Astrocyte (in vitro differentiated cells and primary cell): ENCODE results near the gene PKD1.

ENCODE experiments used
- CTCF ChIP-seq: IDR thresholded peaks from 2 replicates; pipeline ENCODE4 v1.5.1; 2011; ENCODE audit warnings: low read depth, mild to moderate bottlenecking, inconsistent platforms, low read length, moderate library complexity; ENCODE audit not compliant: insufficient read depth
- EZH2 ChIP-seq: IDR thresholded peaks from 2 replicates; pipeline ENCODE4 v1.6.1; 2012; ENCODE audit warnings: mild to moderate bottlenecking, low read length, inconsistent platforms; ENCODE audit not compliant: insufficient read depth

DNA sequence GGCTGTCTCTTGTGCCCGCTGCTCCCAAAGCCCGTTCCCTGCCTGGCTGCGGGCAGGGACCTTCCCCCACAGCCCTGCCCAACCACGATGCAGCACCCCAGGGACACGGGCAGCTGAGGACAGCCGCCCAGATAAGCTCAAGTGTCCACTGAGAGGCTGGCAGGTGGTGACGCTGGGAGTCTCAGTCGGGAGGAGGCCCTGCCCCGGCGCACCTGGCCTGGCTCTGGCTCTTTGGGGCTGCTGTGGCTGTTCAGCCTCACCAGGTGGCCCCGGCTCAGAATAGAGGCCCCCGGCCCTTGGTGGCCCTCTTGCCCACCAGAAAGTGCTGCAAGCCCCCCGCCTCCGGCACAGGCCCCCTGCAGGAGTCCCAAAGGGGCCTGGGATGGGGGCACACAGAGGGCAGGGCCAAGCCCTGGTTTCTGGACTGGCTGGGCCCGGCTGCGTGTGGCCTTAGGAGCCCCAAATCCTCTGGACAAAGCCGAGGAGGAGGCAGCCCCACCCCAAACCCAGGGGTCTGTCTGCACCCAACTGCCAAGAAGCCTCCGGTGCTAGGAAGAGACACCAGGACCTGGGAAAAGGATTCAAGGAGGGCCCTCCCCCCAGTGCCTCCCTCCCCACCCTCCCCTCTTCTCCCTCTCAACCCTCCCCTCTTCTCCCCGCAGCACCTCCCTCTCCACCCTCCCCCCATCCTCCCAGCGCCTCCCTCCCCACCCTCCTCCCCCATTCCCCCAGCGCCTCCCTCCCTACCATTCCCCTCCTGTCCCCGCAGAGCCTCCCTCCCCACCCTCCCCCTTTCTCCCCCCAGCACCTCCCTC, 93.3 kb downstream of the PKD1 start:
- TF ChIP-seq CTCF (no peak), EZH2 (no peak)
